Activated gamma-delta T cell treated with Interleukin-2 at 50 U/mL for 16 hours (primary cell): Measurements from ENCODE around the gene SLPI.

Source experiments
- DNase-seq: peaks from one replicate; pipeline ENCODE4 v3.0.0-alpha.2; 2020

SLPI gene

GRCh38 chr20:45269754-45270270, 15.4 kb upstream of the SLPI start:
- no peak for DNase-seq

DNA sequence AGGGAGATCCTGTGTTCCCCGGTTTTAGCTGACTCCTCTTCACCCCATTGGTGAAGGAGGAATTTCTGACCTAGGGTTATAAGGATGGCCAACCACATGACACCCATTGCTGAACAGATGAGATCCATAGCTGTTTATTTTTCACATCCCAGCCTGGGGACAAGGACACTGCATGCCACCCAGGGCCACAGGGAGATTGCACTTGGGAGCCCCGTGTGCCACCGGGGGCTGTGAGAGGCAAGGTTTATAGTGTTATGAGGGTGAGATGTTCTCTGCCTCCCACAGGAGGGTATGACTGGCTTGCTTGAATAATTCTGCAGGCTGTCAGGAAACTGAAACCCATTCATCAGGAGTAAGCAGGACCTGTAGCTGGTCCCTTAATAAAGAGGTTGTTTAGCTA, 14.7 kb upstream of the SLPI start:
- no peak for DNase-seq

GRCh38 chr20:45268531-45268930, 14.2 kb upstream of the SLPI start:
- no peak for DNase-seq

DNA sequence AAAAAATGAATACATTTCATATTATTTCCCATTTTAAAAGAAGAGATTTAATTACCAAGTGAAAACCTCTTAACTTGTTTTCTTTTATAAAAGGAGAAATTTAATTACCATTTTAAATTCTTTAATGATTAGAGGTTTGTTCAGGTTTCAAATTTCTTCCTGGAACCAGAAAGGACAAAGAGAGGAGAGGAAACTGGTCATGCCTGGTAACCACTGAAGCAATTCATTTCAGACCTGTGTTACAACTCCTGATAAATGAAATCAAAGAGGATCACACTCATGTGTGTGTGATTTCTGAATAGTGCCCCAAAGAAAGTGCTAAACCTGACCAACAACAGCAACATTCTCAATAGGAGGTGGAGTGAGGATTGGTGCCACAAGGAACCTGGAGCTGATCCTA, 12.6 kb upstream of the SLPI start:
- DNase-seq = no peak

DNA sequence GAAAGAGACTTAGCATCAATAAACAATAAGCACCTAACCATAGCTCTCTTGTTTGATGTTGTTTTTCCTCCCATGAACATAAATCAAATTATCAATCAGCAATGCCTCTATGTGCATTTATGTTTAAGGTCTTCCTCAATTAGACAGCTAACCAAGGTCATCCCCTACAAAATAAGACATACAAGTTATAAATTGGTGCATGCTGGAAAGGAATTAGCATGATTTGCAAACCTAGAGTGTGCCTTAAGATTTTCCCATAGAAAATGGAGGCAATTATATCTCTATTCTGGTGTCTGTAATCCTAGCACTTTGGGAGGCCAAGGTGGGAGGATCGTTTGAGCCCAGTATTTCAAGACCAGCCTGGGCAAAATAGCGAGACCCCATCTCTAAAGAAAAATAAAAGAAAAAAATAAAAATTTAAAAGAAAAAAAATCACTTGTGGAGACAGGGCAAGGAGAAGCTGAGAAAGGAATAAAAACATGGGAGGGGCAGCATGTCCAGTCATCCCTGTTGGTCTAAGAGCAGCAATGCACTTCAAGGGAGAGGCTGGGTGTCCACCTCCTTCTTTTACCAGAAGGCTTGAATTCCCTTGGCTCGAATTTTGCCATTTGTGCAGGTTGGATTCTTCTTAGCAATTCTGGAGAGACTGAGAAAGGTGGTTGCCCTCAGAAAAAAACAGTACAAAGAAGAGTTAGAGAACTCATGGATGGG, 9.3 kb upstream of the SLPI start:
- no peak for DNase-seq

GRCh38 chr20:45258664-45259063, 4.3 kb upstream of the SLPI start:
- no peak for DNase-seq

- no peak for DNase-seq
Observed at GRCh38 chr20:45258259-45258658, 3.9 kb upstream of the SLPI start.

DNA sequence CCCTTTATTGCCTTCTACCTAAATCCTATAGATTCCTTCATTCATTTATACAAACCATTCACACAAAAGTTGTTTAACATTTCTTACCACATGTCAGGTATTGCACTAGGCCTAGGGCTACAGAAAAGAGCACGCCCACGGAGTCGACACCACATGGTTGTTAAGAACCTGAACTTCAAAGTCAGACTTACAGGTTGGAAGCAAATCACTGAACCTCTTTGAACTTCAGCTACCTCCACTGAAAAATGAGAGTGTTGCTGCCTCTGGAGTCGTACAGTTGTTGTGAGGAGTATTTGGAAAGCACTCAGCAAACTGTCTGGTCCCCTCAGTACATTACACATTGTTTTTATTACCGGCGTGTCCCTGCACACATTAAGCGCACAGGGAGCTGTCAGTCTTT, 3.3 kb upstream of the SLPI start:
- no peak for DNase-seq

- no peak for DNase-seq
Observed at GRCh38 chr20:45257161-45257560, 2.8 kb upstream of the SLPI start.

- DNase-seq = no peak
Observed at GRCh38 chr20:45253261-45253660, 1.1 kb downstream of the SLPI start.

DNA sequence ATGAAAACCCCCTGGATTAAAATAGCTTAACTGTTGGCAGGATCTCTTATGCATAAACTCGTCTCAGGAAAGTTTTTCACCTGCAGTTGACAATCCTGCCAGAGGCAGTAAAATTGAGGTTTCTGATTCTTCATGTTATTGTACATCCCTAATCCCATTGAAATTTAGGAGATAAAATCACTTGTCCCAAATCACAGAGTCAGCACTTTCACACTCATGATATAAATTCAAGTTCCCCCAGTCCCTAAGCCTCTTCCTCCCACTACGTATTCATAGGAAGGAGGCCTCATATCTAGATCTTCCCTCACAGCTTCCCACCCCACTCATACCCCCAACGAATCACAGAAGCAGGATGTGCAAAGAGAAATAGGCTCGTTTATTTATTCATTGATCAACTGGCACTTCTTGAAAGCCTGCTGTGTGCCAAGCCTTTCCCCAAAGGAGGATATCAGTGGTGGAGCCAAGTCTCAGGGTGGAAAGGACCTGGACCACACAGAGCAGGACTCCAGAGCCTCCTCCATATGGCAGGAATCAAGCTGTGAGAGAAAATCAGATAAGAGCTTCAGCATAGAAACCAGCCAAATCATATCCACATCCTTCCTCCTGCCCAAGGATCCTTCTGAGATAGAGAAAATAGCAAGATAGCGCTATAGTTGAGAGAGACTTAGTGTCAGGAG, 2.3 kb downstream of the SLPI start:
- DNase-seq = no peak

DNA sequence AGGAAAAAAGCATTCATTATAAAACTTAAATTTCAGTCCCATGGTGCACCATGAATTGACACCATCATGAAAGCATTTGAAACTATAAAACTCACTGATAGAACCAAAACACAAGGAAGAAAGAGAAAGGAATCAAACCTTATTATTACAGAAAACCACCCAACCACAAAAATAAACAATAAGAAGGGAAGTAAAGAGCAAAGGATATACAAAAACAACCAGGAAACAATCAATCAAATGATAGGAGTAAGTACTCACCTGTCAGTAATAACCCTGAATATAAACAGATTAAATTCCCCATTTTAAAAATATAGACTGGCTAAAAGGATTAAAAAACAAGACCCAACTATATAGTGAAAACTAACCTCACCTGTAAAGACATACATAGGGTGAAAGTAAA, 5.8 kb downstream of the SLPI start:
- no peak for DNase-seq

GRCh38 chr20:45247865-45248264, 6.5 kb downstream of the SLPI start:
- DNase-seq = no peak

GRCh38 chr20:45246109-45246508, 8.3 kb downstream of the SLPI start:
- no peak for DNase-seq

DNA sequence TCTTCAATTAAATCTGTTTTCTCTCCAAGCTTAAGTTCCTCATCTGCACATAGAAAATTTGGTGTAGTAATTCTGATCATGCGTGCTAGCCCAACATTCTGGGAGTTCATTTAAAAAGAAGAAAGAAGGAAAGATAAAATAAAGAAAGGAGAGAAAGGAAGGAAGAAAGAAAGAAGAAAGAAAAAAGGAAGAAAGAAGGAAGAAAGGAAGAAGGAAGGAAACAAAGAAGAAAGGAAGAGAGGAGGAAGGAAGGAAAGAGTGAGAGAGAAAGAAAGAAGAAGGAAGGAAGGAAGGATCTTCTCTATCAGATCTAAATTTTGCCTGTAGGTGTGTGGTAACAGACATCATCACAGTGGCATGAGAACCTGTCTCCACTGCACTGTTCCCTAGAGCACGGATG, 16.2 kb downstream of the SLPI start:
- no peak for DNase-seq

DNA sequence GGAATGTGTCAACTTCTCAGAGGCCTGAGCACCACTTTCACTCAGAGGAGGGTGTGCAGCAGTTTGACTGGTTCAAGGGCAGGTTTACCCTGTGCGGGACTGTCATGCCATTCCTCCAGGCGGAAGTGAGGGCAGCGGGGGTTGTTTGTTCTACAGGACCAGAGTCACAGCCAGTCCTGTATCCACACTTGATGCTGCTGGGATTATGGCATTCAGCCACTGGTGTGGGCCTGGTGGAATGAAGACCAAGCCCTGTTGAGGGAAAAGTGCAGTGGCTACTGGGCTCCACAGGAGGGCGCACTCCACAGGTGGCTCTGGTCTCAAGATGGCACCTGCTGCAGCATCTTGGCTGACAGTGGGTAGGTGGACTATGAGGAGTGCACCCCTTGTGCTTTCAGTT, 18.4 kb downstream of the SLPI start:
- DNase-seq = no peak

DNA sequence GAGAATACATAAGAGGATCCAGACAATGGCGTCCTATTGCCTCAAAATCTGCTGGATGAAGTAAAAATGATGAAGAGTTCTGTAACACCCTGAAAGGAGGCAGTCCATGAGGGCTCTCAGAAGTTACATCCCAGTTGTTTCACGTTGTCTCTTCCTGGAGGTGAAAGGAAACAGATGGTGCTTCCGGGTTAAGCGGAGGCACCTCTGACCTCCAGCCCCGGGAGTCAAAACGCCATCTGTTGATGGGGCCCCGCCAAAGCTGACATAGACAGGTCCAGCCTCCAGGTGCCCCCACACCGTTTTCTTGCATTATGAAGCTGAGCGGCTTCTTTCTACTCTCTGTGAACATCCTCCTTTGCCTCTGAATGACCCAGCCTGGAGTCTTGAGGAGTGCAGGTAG, 23.7 kb downstream of the SLPI start:
- no peak for DNase-seq

DNA sequence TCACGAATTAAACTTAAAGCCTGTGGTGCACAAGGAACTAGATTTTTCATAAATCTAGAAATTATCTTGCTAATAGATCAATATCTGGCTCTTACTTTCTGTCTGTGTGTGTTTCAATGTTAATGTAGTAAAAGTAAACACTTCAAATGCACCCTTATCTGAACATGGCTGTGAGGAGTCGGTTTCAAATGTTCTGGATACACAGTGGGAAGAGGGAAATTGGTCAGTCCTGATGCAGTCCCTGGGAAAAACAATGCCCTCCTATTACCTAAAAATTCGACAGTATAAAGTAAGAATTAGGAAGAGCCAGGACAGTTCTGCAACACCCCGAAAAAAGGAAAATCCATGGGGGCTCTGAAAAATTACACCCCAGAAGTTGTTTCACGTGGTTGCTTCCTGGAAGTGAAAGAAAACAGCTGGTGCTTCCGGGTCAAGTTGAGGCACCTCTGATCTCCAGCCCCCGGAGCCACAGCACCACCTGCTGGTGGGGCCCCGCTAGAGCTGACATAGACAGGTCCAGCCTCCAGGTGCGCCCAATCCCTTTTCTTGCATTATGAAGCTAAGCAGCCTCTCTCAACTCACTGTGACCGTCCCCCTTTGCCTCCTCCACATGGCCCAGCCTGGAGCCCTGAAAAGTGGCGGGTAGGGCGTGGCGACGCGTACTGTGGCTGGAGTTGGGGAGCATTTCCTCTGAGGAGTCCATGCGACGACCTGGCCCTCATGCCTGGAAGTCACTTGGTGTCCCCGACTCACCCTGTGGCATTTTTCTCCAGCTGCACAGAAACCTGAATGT, 24.9 kb downstream of the SLPI start:
- DNase-seq = peak; percentile 8

DNA sequence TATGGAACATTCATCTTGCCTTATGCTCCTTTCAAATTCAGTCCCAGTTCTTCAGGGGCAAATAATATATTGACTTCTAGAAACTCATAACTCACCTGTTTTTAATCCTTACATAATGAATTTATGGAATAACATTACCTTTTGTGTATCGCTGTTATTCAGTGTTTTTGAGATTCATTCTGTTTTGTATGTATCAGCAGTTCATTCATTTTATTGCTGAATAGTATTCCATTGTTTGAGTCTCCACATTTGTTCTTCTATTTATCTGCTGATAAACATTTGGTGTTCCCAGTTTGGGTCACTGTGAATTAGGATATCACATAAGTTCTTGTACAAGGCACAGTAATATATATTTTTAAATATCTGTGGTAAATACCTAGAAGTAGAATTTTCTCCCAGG, 28.1 kb downstream of the SLPI start:
- DNase-seq = no peak

DNA sequence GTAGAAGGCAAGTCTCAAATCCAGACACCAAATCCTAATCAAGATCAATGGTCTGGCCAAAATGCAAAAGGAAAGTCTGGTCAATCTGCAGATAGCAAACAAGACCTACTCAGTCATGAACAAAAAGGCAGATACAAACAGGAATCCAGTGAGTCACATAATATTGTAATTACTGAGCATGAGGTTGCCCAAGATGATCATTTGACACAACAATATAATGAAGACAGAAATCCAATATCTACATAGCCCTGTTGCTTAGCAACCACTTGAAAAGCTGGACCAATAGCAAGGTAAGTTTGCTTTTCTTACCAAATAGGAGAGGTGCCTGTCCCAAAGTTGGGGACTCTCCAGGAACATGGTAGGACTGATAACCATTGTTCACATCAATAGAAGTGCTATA, 31.2 kb downstream of the SLPI start:
- no peak for DNase-seq

GRCh38 chr20:45221076-45221475, 33.3 kb downstream of the SLPI start, which contains the start of gene SEMG2:
SEMG2 (plus strand) TSS chr20:45221373; CDS start chr20:45221390, 17 bp downstream.
- DNase-seq = no peak

GRCh38 chr20:45218636-45219035, 35.7 kb downstream of the SLPI start:
- DNase-seq = no peak

DNA sequence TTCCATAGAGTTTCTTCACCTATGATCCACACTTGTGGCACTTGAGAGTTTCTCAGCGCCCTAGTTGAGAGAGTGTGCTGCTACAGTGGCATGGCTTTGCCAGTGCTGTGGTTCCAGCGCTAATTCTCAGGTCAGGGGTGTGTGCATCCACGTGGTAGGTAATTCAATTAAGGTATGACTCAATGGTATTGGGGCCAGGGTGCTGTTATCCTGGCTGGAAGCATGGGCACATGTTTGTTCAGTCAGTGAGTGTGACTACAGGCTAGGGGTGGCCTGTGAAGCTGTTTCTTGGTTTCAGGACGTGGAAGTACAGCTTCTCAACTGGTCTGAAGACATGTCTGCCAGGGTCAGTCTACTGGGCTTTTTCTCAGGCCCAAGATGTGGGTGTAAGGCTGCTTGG, 36.2 kb downstream of the SLPI start:
- DNase-seq = no peak

GRCh38 chr20:45212836-45213235, 41.5 kb downstream of the SLPI start:
- DNase-seq = no peak
